Measurements from ENCODE around the gene MYEOV.

Gene MYEOV

DNA sequence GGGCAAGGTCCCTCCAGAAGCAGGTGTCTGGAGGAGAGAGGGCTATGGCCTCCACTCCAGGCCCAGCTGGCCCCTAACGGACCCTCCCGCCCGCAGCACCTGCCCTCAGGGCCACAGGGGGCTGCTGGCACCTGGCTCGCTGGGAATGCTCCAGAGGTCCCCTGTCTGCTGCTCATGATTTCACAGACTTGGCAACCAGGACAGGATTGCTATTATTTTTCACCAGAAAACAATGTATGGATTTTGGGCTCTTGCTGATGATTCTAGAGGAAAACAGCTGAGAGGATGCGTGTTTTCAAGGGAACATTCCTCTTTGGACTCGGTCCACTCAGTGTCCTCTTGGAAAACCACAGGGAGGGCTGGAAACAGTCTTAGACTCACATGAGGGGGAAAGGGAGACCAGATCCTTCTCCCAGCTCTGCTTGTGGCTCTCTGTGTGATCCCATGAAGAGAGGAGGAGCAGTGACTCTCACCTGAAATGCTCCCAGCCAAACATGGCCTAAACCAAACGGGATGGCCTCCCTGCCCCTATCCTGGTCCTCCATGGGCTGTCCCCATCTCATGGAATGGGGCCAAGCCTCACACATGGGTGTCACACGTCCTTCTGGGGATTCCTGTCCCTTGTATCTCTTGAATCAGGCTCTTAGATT is 15.8 kb downstream of the MYEOV start:
- no peak for TF ChIP-seq CTCF (IDR thresholded peaks at IDR 0.05; ENCODE audit: low read length, missing control alignments)
- peak; percentile 45 for DNase-seq (ENCODE audit: low read depth)
- H3K4me3 ChIP-seq (replicated peaks; ENCODE audit: low read depth, low read length), result no peak overlapping the region

DNA sequence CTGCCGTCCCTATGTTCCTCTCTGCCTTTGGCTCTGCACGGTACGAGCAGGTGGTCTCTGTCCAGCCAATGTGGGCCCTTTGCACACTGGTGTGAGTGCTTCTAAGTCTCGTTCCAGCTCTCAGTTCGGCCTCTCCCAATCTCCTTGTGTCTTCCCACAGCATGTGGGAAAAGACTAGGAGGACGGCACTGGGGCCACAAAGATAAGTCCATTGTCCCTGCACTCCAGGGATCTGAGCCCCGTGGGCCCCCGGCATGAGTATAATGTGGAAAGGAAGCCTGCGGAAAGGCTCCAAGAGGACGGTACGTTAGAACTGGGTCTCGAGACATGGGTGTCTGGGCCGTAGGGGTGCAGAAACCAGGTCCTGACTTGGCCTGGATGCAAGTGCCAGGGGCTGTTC is 16.4 kb downstream of the MYEOV start:
- no peak for DNase-seq (ENCODE audit: low read depth)
- no peak overlapping the region for H3K4me3 ChIP-seq (replicated peaks; ENCODE audit: low read depth, low read length)
- TF ChIP-seq CTCF (IDR thresholded peaks at IDR 0.05; ENCODE audit: low read length, missing control alignments), result no peak

DNA sequence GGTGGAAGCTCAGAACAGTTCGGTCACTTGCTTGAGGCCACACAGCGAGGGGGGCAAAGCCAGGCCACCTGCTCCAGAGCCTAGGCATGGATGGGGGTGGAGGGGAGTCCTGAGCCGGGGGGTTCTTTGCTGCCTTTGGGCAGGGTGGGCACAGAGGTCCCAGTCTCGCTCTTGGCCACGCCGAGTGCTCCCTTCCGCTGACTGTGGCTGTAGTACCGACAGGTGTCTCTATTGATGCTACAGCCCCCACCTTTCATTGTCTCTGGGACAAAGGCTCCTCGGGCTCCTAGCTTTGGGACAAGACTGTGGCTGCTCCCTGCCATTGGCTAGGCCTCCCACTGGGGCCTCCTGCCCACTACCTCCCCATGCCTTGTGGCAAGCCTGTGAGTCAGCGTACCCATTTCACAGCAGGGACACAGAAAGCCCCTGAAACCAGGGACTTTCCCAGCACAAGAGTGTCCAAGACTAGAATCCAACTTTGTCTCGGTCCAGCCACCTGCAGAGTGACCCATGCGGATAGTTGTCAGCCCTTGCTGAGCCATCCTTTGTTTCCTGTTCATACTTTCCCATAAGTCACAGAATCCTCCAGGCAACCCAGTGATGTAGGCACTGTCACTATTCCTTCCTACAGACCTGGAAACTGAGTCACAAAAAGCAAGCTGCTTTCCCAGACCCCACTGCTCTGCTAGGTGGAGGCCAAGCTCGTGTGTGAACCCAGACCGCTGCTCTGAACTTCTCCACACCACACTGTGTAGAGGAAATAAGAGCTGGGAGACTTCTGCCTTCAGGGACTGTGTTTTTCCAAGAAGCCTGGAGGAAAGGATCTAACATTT is 17.2 kb downstream of the MYEOV start:
- TF ChIP-seq CTCF (IDR thresholded peaks at IDR 0.05; ENCODE audit: low read length, missing control alignments), result no peak
- no peak for DNase-seq (ENCODE audit: low read depth)

GRCh38 chr11:69311767-69312385 is 17.9 kb downstream of the MYEOV start:
- DNase-seq (ENCODE audit: low read depth), result no peak
- no peak overlapping the region for H3K4me3 ChIP-seq (replicated peaks; ENCODE audit: low read depth, low read length)

More for the DNA sequence above, 17.2 kb downstream of the MYEOV start:
- no peak overlapping the region for H3K4me3 ChIP-seq (replicated peaks; ENCODE audit: low read depth, low read length)

GRCh38 chr11:69312453-69313404 is 18.8 kb downstream of the MYEOV start:
- H3K4me3 ChIP-seq (replicated peaks; ENCODE audit: low read depth, low read length), result no peak overlapping the region
- DNase-seq (ENCODE audit: low read depth), result peak; percentile 70
- no peak for TF ChIP-seq CTCF (IDR thresholded peaks at IDR 0.05; ENCODE audit: low read length, missing control alignments)

More at GRCh38 chr11:69311767-69312385, 17.9 kb downstream of the MYEOV start:
- TF ChIP-seq CTCF (IDR thresholded peaks at IDR 0.05; ENCODE audit: low read length, missing control alignments), result no peak

DNA sequence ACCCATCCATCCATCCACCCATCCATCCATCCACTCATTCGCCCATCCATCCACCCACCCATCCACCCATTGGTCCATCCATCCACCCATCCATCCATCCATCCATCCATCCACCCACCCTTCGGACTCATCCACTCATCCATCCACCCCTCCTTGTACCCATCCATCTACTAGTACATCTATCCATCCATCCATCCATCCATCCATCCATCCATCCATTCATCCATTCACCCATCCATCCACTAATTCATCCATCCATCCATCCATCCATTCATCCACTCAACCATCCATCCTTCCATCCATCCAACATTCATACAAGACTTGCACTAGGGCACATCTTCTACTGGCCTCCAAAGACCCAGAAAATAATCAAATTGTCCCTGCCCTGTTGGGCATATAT is 20.0 kb downstream of the MYEOV start:
- no peak for DNase-seq (ENCODE audit: low read depth)
- TF ChIP-seq CTCF (IDR thresholded peaks at IDR 0.05; ENCODE audit: low read length, missing control alignments), result no peak
- H3K4me3 ChIP-seq (replicated peaks; ENCODE audit: low read depth, low read length), result no peak overlapping the region

Data from fibroblast of pulmonary artery (primary cell).